OCI-LY3 (cell line): Measurements from ENCODE around the gene SLC25A43.
"Not testable (repeated sequence)": the region's sequence is repeated elsewhere in the genome, so short reads cannot be mapped to it uniquely, and the experiment has no call there.

Experiments
- CTCF ChIP-seq: fragments of 200-600, 300-600 bp; sonication (generic); IDR thresholded peaks from 2 replicates; pipeline ENCODE4 v1.5.1; 2014; ENCODE audit warnings: antibody characterized with exemption, low read length, low read depth
- EZH2phosphoT487 ChIP-seq: fragments of 200-600 bp; shearing (Covaris generic); IDR thresholded peaks from 2 replicates; pipeline ENCODE4 v1.6.1; 2018; ENCODE audit warnings: antibody characterized with exemption, mixed run types, low read depth

DNA sequence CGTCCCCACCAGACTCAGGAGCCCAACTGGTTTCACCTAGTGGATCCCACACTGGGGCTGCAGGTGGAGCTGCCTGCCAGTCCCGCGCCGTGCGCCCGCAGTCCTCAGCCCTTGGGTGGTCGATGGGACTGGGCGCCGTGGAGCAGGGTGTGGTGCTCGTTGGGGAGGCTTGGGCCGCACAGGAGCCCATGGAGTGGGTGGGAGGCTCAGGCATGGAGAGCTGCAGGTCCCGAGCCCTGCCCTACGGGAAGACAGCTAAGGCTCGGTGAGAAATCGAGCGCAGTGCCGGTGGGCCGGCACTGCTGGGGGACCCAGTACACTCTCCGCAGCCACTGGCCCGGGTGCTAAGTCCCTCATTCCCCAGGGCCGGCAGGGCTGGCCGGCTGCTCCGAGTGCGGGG lies 88.6 kb downstream of the SLC25A43 start:
- TF ChIP-seq CTCF, EZH2phosphoT487: not testable (repeated sequence)
